ENCODE results near the gene IDH1. TPM values are rescaled to one million over a fixed set of nuclear protein-coding genes. Genes with fewer than 3 reads are reported as not detected.

The IDH1 gene
- total and polyA plus RNA-seq, 2 of the 13 experiments (the other 11 are each of a cell fraction or from before 2014, with no cell fraction given) = 312 to 1,077 TPM

DNA sequence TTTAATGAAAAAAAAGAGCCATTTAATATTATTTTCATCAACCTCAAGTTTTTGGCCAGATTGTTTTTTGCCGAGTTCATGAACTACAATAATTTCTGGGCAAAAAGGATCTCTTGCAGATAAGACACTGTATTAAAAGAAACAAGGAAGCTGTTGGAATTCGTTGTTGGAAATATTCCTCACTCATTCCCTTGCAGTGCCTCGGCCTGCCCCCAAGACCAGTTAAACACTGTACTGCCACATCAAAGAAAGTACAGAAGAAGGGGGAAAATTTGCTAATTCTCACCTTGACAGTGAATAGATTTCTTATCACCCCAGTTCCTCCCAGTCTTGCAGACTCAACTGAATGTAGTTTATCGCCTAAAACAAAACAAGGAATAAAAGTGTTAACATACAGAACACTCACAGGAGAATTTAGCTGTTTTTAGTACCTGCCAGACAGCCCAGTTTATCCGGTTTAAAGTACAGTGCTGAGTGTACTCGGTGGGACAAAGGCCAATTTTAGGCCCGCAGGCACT, 1.2 kb downstream of the IDH1 start (continued):
- TF ChIP-seq ATRX (CRISPR knock-in tag; IDR thresholded peaks at IDR 0.05; ENCODE audit: borderline replicate concordance) (no peak), SRF (IDR thresholded peaks at IDR 0.05; ENCODE audit: low read depth, low read length) (peak; percentile 62; the same call in 1 of the 2 replicates), FOXK2 (IDR thresholded peaks at IDR 0.05) (no peak), GMEB1 (CRISPR knock-in tag; IDR thresholded peaks at IDR 0.05; ENCODE audit: borderline replicate concordance) (no peak; the same call in 1 of the 2 replicates), NFKBIZ (CRISPR knock-in tag; IDR thresholded peaks at IDR 0.05) (no peak), TRIM22 (IDR thresholded peaks at IDR 0.05) (no peak), PRDM4 (CRISPR knock-in tag; IDR thresholded peaks at IDR 0.05; ENCODE audit: borderline replicate concordance) (peak; percentile 80; the same call in 1 of the 2 replicates), STAT6 (CRISPR knock-in tag; IDR thresholded peaks at IDR 0.05; ENCODE audit: borderline replicate concordance) (no peak), ZNF777 (CRISPR knock-in tag; IDR thresholded peaks at IDR 0.05) (no peak; the same call in 1 of the 2 replicates), ZFP36L1 (CRISPR knock-in tag; IDR thresholded peaks at IDR 0.05) (no peak), ZFP1 (CRISPR knock-in tag; IDR thresholded peaks at IDR 0.05) (no peak), KLF11 (CRISPR knock-in tag; IDR thresholded peaks at IDR 0.05) (no peak), ZNF441 (CRISPR knock-in tag; IDR thresholded peaks at IDR 0.05; ENCODE audit: borderline replicate concordance) (no peak), ZNF264 (CRISPR knock-in tag; IDR thresholded peaks at IDR 0.05) (peak; percentile 86), NONO (IDR thresholded peaks at IDR 0.05) (no peak), NONO (CRISPR knock-in tag; conservative IDR thresholded peaks at IDR 0.05) (no peak), EZH2 (conservative IDR thresholded peaks at IDR 0.05; ENCODE audit: low read depth, low read length) (no peak), RCOR2 (CRISPR knock-in tag; IDR thresholded peaks at IDR 0.05) (no peak; the same call in 1 of the 2 replicates), ZNF333 (CRISPR knock-in tag; IDR thresholded peaks at IDR 0.05; ENCODE audit: borderline replicate concordance) (no peak; the same call in 1 of the 2 replicates), TGIF2 (CRISPR knock-in tag; IDR thresholded peaks at IDR 0.05) (no peak), ZNF232 (CRISPR knock-in tag; IDR thresholded peaks at IDR 0.05; ENCODE audit: borderline replicate concordance) (no peak), KDM5B (CRISPR knock-in tag; IDR thresholded peaks at IDR 0.05; ENCODE audit: borderline replicate concordance) (no peak), ZFP37 (CRISPR knock-in tag; IDR thresholded peaks at IDR 0.05; ENCODE audit: borderline replicate concordance) (no peak; the same call in 1 of the 2 replicates)
- TF ChIP-seq, protein P1, sequence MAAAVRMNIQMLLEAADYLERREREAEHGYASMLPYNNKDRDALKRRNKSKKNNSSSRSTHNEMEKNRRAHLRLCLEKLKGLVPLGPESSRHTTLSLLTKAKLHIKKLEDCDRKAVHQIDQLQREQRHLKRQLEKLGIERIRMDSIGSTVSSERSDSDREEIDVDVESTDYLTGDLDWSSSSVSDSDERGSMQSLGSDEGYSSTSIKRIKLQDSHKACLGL (CRISPR knock-in tag; IDR thresholded peaks at IDR 0.05) = no peak
